IMR-90 (cell line): ENCODE data around the gene STOX1. TPM values are rescaled to one million over a fixed set of nuclear protein-coding genes. Genes with fewer than 3 reads are reported as not detected.
"Not testable (repeated sequence)": the region's sequence is repeated elsewhere in the genome, so short reads cannot be mapped to it uniquely, and the experiment has no call there.

ENCODE experiments used
- ATAC-seq: fragments of 200-7000 bp; cut with Tn5 transposase; 2 replicates; pipeline ENCODE4 v1.9.1; 2020; ENCODE audit warnings: low read depth, mild to moderate bottlenecking, moderate library complexity
- BruUV-seq: library from RNA; stranded (reverse); fragments of 400-500 nt; replicated peaks from 2 replicates; lab custom pipeline; 2021; lab: Mats Ljungman, UMichigan
- CTCF ChIA-PET: fragments of 300-600 bp; formaldehyde crosslinking; extraction: SDS; loops from one replicate; lab custom pipeline; 2021; ENCODE audit warnings: antibody characterized with exemption; lab: Yijun Ruan, JAX
- POLR2A ChIA-PET: fragments of 300-600 bp; sonication (Branson Sonifier 250); formaldehyde crosslinking; loops from one replicate; lab custom pipeline; 2022; ENCODE audit warnings: antibody characterized with exemption; ENCODE audit not compliant: unreplicated experiment; lab: Charles Lee
- DNase-seq: peaks from one replicate; pipeline ENCODE4 v3.0.0; 2013
- H2AFZ ChIP-seq: replicated peaks from 2 replicates; pipeline ENCODE3; 2013; ENCODE audit warnings: low read length, mild to moderate bottlenecking; ENCODE audit not compliant: poor library complexity
- H2AK5ac ChIP-seq: 2 replicates; pipeline ENCODE4 v1.6.1; 2013; ENCODE audit warnings: low read depth, low read length, inconsistent platforms
- H2AK9ac ChIP-seq: replicated peaks from 2 replicates; pipeline ENCODE3; 2013; ENCODE audit warnings: mild to moderate bottlenecking, low read depth, low read length, moderate library complexity; ENCODE audit not compliant: poor library complexity
- H2BK120ac ChIP-seq: 2 replicates; pipeline ENCODE4 v1.6.1; 2013; ENCODE audit warnings: low read depth, low read length, inconsistent platforms
- H2BK15ac ChIP-seq: 3 replicates; pipeline ENCODE4 v1.6.1; 2013; ENCODE audit warnings: low read depth, low read length, inconsistent platforms
- H2BK20ac ChIP-seq: 2 replicates; pipeline ENCODE4 v1.6.1; 2013; ENCODE audit warnings: low read depth, mild to moderate bottlenecking, inconsistent platforms, low read length, moderate library complexity
- H2BK5ac ChIP-seq: 2 replicates; pipeline ENCODE4 v1.6.1; 2013; ENCODE audit warnings: mild to moderate bottlenecking, low read depth, low read length, inconsistent platforms; ENCODE audit not compliant: poor library complexity, severe bottlenecking
- H3K14ac ChIP-seq: replicated peaks from 2 replicates; pipeline ENCODE4 v1.6.1; 2013; ENCODE audit warnings: low read depth, low read length, inconsistent platforms
- H3K18ac ChIP-seq: 2 replicates; pipeline ENCODE4 v1.6.1; 2013; ENCODE audit warnings: low read depth, low read length, control low read depth
- H3K23ac ChIP-seq: 2 replicates; pipeline ENCODE4 v1.6.1; 2013; ENCODE audit warnings: low read depth, low read length, inconsistent platforms
- H3K27ac ChIP-seq: 2 replicates; pipeline ENCODE4 v1.5.1; 2013; ENCODE audit warnings: mild to moderate bottlenecking, control low read depth, low read length; ENCODE audit not compliant: insufficient read depth
- H3K27me3 ChIP-seq: 2 replicates; pipeline ENCODE4 v1.6.1; 2013; ENCODE audit warnings: low read length; ENCODE audit not compliant: control insufficient read depth, insufficient read depth
- H3K36me3 ChIP-seq: 2 replicates; pipeline ENCODE4 v1.6.1; 2013; ENCODE audit warnings: low read length, mixed read lengths; ENCODE audit not compliant: control insufficient read depth, insufficient read depth
- H3K4ac ChIP-seq: 2 replicates; pipeline ENCODE4 v1.6.1; 2013; ENCODE audit warnings: low read depth, low read length, inconsistent platforms
- H3K4me1 ChIP-seq: 2 replicates; pipeline ENCODE4 v1.6.1; 2013; ENCODE audit warnings: low read length, mixed read lengths; ENCODE audit not compliant: control insufficient read depth, insufficient read depth
- H3K4me2 ChIP-seq: 2 replicates; pipeline ENCODE4 v1.6.1; 2013; ENCODE audit warnings: low read depth, mild to moderate bottlenecking, control low read depth, low read length, moderate library complexity
- H3K4me3 ChIP-seq: 2 replicates; pipeline ENCODE4 v1.5.1; 2013; ENCODE audit warnings: low read depth, mild to moderate bottlenecking, control low read depth, low read length, moderate library complexity; ENCODE audit not compliant: insufficient read depth
- H3K56ac ChIP-seq: 2 replicates; pipeline ENCODE4 v1.6.1; 2013; ENCODE audit warnings: low read length, inconsistent platforms; ENCODE audit not compliant: insufficient read depth; ENCODE audit errors: extremely low read depth
- H3K79me1 ChIP-seq, 2 experiments: 2 replicates each; pipeline ENCODE4 v1.6.1; 2013; ENCODE audit warnings: low read length in 2 of 2, inconsistent platforms in 1 of 2, low read depth in 1 of 2
- H3K9ac ChIP-seq: 2 replicates; pipeline ENCODE4 v1.6.1; 2013; ENCODE audit warnings: low read depth, low read length, control low read depth
- H3K9me1 ChIP-seq: 2 replicates; pipeline ENCODE4 v1.6.1; 2013; ENCODE audit warnings: low read length, inconsistent platforms; ENCODE audit not compliant: insufficient read depth
- H3K9me3 ChIP-seq: 2 replicates; pipeline ENCODE4 v1.6.1; 2013; ENCODE audit warnings: low read length; ENCODE audit not compliant: control insufficient read depth, insufficient read depth
- H4K20me1 ChIP-seq: 2 replicates; pipeline ENCODE4 v1.6.1; 2013; ENCODE audit warnings: low read length, inconsistent platforms; ENCODE audit not compliant: insufficient read depth
- H4K5ac ChIP-seq: 2 replicates; pipeline ENCODE4 v1.6.1; 2013; ENCODE audit warnings: mild to moderate bottlenecking, low read depth, low read length, control low read depth
- H4K8ac ChIP-seq, 2 experiments: 2 replicates each; pipeline ENCODE4 v1.6.1; 2013; ENCODE audit warnings: low read depth in 2 of 2, low read length in 2 of 2, control low read depth in 1 of 2, inconsistent platforms in 1 of 2
- H4K91ac ChIP-seq: 2 replicates; pipeline ENCODE4 v1.6.1; 2013; ENCODE audit warnings: low read depth, low read length, inconsistent platforms; ENCODE audit not compliant: insufficient read depth
- WGBS, 2 experiments: methylation state at CpG; one replicate each; pipeline versions ENCODE4 v1.1.5 to v1.1.7; 2013; ENCODE audit warnings: missing lambda C conversion rate in 2 of 2; ENCODE audit not compliant: insufficient read length in 1 of 2; ENCODE audit errors: extremely low coverage in 2 of 2; 5-methylcytosine and 5-hydroxymethylcytosine counted together
- dilution Hi-C: fragments of 300-500 bp; cut with HindIII; formaldehyde crosslinking; loops from one replicate; pipeline ENCODE4 v1.14.3; 2018; ENCODE audit warnings: low sequenced_read_pairs; ENCODE audit not compliant: unreplicated experiment
- in situ Hi-C: fragments of 300-500 bp; cut with MboI; formaldehyde crosslinking; loops from 3 replicates; pipeline ENCODE4 v1.14.3; 2019; ENCODE audit warnings: low sequenced_read_pairs, inconsistent platforms, mixed read lengths
- intact Hi-C: fragments of 100-400 bp; cut with micrococcal nuclease; formaldehyde crosslinking; loops from 2 replicates; pipeline ENCODE4 v1.10.0; 2022
- polyA plus RNA-seq, 3 experiments: library from polyadenylated mRNA; depleted of rRNA; stranded (reverse); fragments of >200 nt; gene quantifications; 2 replicates each; pipeline ENCODE4 v1.2.3, GENCODE V29; 2012; ENCODE audit warnings: low replicate concordance in 1 of 3
- total RNA-seq: library from RNA; depleted of rRNA; stranded (reverse); fragments of >200 nt; gene quantifications from 2 replicates; pipeline ENCODE4 v1.2.3, GENCODE V29; 2012

STOX1 gene
- total and polyA plus RNA-seq, 2 of the 4 experiments (the other 2 are of a cell fraction) = 0.03 to 0.18 TPM

GRCh38 chr10:68810830-68811229 lies 16.5 kb upstream of the STOX1 start:
- H3K9ac ChIP-seq, H4K5ac ChIP-seq, H2BK5ac ChIP-seq, H2BK120ac ChIP-seq, H3K14ac ChIP-seq, H4K20me1 ChIP-seq, H2AK9ac ChIP-seq, H3K36me3 ChIP-seq, H2BK20ac ChIP-seq, ATAC-seq, H3K23ac ChIP-seq, dilution Hi-C loops, DNase-seq, H2AFZ ChIP-seq, H3K4me3 ChIP-seq, H2AK5ac ChIP-seq, BruUV-seq, H4K8ac ChIP-seq, CTCF ChIA-PET, H2BK15ac ChIP-seq, H4K91ac ChIP-seq, H3K9me3 ChIP-seq, H3K4ac ChIP-seq, H3K4me1 ChIP-seq, H3K18ac ChIP-seq, H3K27me3 ChIP-seq, H3K9me1 ChIP-seq, intact Hi-C loops, H3K56ac ChIP-seq, H3K27ac ChIP-seq, POLR2A ChIA-PET, in situ Hi-C loops, H3K79me1 ChIP-seq, H3K4me2 ChIP-seq: not testable (repeated sequence)
- 80% methylated on average over 1 of the region's 9 CpGs; no CpG with 5 or more reads in 1 of the 2 experiments for WGBS, 2 experiments
